Hematopoietic multipotent progenitor cell treated with erythropoietin and hydrocortisone succinate and interleukin-3 and kit ligand, for 4 days (in vitro differentiated cells): ENCODE measurements around the gene RLF.

ENCODE experiments used
- DNase-seq: peaks from one replicate; pipeline ENCODE4 v3.0.0-alpha.2; 2015

RLF gene

DNA sequence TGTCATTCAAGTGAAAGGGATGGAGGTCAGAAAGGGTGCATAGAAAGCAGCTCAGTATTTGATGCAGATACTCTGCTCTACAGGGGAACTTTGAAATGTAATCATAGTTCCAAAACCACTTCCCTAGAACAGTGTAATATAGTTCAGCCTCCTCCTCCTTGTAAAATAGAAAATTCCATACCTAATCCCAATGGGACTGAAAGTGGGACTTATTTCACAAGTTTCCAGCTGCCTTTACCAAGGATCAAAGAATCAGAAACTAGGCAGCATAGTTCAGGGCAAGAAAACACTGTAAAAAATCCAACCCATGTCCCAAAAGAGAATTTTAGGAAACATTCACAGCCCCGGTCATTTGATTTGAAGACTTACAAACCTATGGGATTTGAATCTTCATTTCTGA is 78.4 kb downstream of the RLF start:
- DNase-seq = no peak

GRCh38 chr1:40240390-40240789 is 79.2 kb downstream of the RLF start:
- no peak for DNase-seq

DNA sequence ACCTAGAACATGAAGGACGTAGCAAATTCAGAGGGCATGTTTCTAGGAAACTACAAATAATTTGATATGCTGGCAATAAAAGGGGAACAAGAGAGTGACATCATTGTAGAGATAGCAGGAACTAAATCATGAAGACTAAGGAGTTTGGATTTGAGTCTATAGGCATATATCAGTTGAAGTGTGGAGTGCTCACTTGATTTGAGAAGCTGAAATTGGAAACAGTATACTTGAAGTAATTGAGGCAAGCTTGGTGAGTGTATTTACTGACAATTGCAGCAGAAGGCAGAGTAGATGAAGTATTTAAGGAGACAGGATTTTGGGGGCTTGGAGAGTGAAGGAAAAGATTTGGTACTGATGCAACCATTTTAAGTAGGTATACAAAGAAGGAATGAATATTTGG is 80.2 kb downstream of the RLF start:
- DNase-seq = no peak

GRCh38 chr1:40243351-40243750 is 82.2 kb downstream of the RLF start:
- DNase-seq = no peak

GRCh38 chr1:40244138-40244744 is 83.1 kb downstream of the RLF start:
- no peak for DNase-seq

DNA sequence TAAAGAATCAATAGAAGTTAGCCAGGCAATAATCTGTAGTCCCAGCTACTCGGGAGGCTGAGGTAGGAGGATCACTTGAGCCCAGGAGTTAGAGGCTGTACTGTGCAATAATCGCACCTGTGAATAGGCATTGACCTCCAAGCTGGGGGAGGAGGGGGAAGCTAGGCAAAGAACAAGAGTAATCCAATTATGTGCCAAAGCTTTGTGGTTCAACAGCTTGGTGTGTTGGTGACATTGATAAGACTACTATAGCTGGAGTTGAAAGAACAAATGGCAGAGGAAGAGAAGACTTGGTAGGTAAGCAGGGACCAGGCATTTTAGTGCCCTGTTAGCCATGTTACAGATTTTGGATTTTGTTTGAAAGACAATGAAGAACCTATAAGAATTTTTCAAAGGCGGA is 84.5 kb downstream of the RLF start:
- DNase-seq = peak; percentile 83

GRCh38 chr1:40247655-40248054 is 86.5 kb downstream of the RLF start, which contains the start of gene TMCO2:
TSS of gene TMCO2 (plus strand) at chr1:40247937. CDS start at chr1:40247994, 57 bp downstream.
- DNase-seq = no peak

- peak; percentile 80 for DNase-seq
Measured at GRCh38 chr1:40248412-40248811, 87.2 kb downstream of the RLF start.

- DNase-seq = no peak
Measured at GRCh38 chr1:40251456-40251855, 90.3 kb downstream of the RLF start.

- DNase-seq = no peak
Measured at GRCh38 chr1:40252601-40253000, 91.4 kb downstream of the RLF start.

- no peak for DNase-seq
Measured at GRCh38 chr1:40255231-40255630, 94.0 kb downstream of the RLF start.

DNA sequence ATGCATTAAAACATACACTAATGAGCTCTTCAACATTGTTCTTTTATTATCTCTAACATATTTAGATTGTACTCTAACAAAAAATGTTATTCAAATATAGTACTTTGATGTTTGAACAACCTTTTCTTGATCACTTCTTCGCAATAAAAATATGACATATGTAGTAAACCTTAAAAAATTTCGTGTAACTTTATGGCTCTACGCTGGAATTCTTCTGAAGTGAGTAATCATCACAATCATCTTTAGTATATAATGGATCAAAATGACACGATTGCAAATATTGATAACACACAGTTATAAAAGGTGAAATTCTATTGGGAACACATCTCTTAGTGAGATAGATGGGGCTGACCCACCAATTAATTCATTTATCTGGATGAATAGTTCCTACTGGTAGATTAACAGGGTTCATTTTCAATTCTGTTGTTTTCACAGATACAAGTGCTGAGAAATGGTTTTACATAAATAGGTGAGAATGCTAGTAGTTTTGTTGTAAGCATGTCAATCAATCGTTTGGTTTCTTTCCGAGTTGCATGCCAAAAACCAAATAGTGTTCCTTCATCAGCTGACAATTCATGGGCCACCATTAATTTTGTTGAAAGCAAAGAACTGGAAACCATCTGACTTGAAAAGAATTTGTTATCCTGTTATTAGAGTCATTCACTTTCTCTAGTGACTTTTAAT is 95.4 kb downstream of the RLF start:
- no peak for DNase-seq

DNA sequence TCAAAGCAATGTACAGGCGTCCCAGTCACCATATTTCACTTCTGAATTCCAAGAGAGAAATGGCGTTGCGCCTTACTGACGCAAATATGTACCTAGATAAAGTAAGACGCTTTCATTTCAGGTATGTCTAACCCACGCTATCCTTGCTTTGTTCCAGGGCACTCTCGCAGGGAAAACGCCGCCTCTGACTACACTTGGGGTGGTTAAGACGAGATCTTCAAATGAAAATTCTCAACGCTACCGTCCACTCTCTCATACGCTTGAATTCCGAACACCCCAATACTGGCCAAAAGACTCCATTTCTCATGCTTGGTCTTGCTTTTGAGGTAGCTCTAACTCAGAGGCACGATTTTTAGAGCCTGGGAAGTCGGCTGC is 96.1 kb downstream of the RLF start:
- peak; percentile 49 for DNase-seq

- DNase-seq = peak; percentile 99
Measured at GRCh38 chr1:40257688-40258444, 96.7 kb downstream of the RLF start, which contains the start of gene ZMPSTE24. TSS of gene ZMPSTE24 (plus strand) at chr1:40258236. CDS start at chr1:40258272, 36 bp downstream.

- DNase-seq = peak; percentile 43
Measured at GRCh38 chr1:40258445-40258769, 97.2 kb downstream of the RLF start.

- no peak for DNase-seq
Measured at GRCh38 chr1:40264354-40264781, 103.2 kb downstream of the RLF start.

DNA sequence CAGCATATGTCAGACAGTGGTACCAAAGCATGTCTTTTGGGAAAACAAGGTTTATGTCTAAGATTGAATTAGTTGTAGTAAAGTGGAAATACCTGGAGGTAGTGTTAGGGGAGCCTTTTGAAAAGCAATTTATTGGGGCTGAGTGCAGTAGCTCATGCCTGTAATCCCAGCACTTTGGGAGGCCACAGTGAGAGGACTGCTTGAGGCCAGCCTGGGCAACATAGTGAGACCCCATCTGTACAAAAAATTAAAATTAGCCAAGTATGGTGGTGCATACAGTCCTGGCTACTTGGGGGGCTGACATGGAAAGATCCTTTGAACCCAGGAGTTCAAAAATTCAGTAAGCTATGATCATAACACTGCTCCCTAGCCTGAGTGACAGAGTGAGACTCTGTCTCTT is 104.1 kb downstream of the RLF start:
- DNase-seq = no peak

DNA sequence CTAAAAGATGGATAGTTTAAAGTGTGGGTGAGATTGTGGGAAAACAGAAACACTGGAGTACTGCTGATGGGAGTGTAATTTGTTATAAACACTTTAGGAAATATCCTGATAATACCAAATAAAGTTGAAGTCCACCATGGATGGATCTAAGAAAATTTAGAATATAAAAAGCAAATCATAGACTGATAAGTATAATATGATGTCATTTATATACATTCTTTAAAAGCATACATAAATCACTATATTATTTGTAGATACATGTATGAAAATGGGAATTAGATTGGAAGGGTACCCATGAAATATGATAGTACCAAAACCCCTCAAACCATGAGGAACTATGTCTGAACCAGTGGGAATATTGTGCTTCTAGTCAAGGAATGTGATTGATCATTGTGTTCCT is 104.7 kb downstream of the RLF start:
- DNase-seq = no peak

GRCh38 chr1:40266786-40267535 is 105.8 kb downstream of the RLF start:
- no peak for DNase-seq

GRCh38 chr1:40267767-40268187 is 106.6 kb downstream of the RLF start:
- peak; percentile 63 for DNase-seq

GRCh38 chr1:40268211-40268610 is 107.0 kb downstream of the RLF start:
- DNase-seq = no peak

- no peak for DNase-seq
Measured at GRCh38 chr1:40270152-40270834, 109.1 kb downstream of the RLF start.
